Measurements from ENCODE around the gene RNF26.

DNA sequence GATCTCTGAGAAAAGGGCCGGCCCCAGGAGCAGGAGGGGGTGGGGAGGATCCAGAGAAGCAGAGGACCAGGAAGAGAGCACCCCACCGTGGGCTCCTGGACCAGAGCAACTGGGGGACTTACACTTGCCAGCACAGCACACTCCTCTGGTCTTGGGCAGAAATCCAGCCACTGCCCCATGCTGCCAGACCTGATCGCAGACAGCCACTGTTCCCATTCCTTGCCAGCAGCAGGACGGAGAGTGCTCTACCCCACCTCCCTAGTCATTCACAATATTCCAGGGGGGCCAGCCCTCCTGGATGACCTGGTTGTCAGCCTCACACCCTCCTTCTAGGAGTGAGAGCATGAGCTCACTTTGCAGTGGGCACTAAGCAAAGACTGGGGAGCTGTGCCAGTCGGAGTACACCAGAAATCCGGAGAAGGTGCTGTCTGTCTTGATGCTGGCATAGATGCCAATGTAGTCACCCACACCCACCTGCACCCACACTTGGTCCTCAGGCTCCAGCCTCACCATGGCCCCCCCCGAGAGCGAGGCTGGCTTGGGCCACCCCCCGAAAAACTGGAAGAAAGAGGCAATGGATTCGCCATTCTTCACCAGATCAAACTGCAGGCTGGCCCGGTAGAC, 4.8 kb downstream of the RNF26 start:
- TF ChIP-seq CTCF (conservative IDR thresholded peaks at IDR 0.05; ENCODE audit: low read depth, low read length) (no peak), POLR2A (IDR thresholded peaks at IDR 0.05; ENCODE audit: low read depth, low read length) (no peak), CEBPB (IDR thresholded peaks at IDR 0.05; ENCODE audit: low read depth, low read length) (no peak)

All from IMR-90 (cell line).